K562 (cell line): Measurements from ENCODE around the gene RALA. TPM values are rescaled to one million over a fixed set of nuclear protein-coding genes. Genes with fewer than 3 reads are reported as not detected.

Source experiments
- ATAC-seq: fragments of 200-7000 bp; cut with Tn5 transposase; 3 replicates; pipeline ENCODE4 v1.9.1; 2020; ENCODE audit warnings: moderate library complexity
- BruUV-seq: library from RNA; stranded (reverse); fragments of 400-500 nt; replicated peaks from 2 replicates; lab custom pipeline; 2021; lab: Mats Ljungman, UMichigan
- CTCF ChIA-PET: fragments of 300-600 bp; formaldehyde crosslinking; extraction: SDS; loops from one replicate; lab custom pipeline; 2021; ENCODE audit warnings: low intra/inter-chr PET ratio; lab: Yijun Ruan, JAX
- POLR2A ChIA-PET: fragments of 300-600, 350-650 bp; sonication (Branson Sonifier 250); formaldehyde crosslinking; extraction: SDS; loops from one replicate; lab custom pipeline; 2021; ENCODE audit warnings: antibody characterized with exemption, inconsistent platforms; lab: Yijun Ruan, JAX
- DNase-seq, 4 experiments: peaks; one replicate each; pipeline versions ENCODE4 v3.0.0 to v3.0.0-alpha.2; 2011 to 2018; ENCODE audit warnings: low spot score in 3 of 4, mixed read lengths in 3 of 4; ENCODE audit errors: extremely low read depth in 1 of 4
- FAIRE-seq: peaks from 2 replicates; lab custom pipeline; 2011; peaks lifted over from hg19 to GRCh38; lab: Jason Lieb, UNC
- H2AFZ ChIP-seq: 2 replicates; pipeline ENCODE4 v1.6.0; 2011; ENCODE audit warnings: low read depth, low read length, control low read depth, inconsistent platforms
- H3K27ac ChIP-seq: fragments of 200-600 bp; 3 replicates; pipeline ENCODE4 v1.8.0; 2011; ENCODE audit warnings: low read depth, mild to moderate bottlenecking, control low read depth, inconsistent platforms, low read length, moderate library complexity, mixed read lengths; ENCODE audit errors: extremely low read depth
- H3K27me3 ChIP-seq, 2 experiments: fragments of 300-600 bp in 1 of 2; 2 replicates in 1 of 2; 3 replicates in 1 of 2; pipeline versions ENCODE4 v1.6.0 to v1.8.0; 2011; ENCODE audit warnings: inconsistent platforms in 2 of 2, low read length in 2 of 2, mild to moderate bottlenecking in 1 of 2, mixed read lengths in 1 of 2, moderate library complexity in 1 of 2; ENCODE audit not compliant: control insufficient read depth in 2 of 2, insufficient read depth in 2 of 2
- H3K36me3 ChIP-seq: fragments of 300-600 bp; 3 replicates; pipeline ENCODE4 v1.8.0; 2011; ENCODE audit warnings: mild to moderate bottlenecking, low read length, inconsistent platforms; ENCODE audit not compliant: control insufficient read depth, insufficient read depth
- H3K4me1 ChIP-seq, 2 experiments: fragments of 200-600 bp in 1 of 2; replicated peaks in 1 of 2; 2 replicates in 1 of 2; 3 replicates in 1 of 2; pipeline versions ENCODE4 v1.5.1 to v1.8.0; 2011; ENCODE audit warnings: inconsistent platforms in 2 of 2, low read length in 2 of 2, mild to moderate bottlenecking in 1 of 2, mixed read lengths in 1 of 2, moderate library complexity in 1 of 2; ENCODE audit not compliant: control insufficient read depth in 2 of 2, insufficient read depth in 2 of 2
- H3K4me2 ChIP-seq: 2 replicates; pipeline ENCODE4 v1.6.1; 2011; ENCODE audit warnings: low read length, control low read depth, inconsistent platforms, mixed read lengths; ENCODE audit not compliant: insufficient read depth
- H3K4me3 ChIP-seq: fragments of 200-600 bp; sonication (generic), shearing (Covaris generic); 2 replicates; pipeline ENCODE4 v1.5.1; 2016; ENCODE audit warnings: control low read depth, inconsistent platforms
- H3K79me2 ChIP-seq: fragments of 200-600 bp; 3 replicates; pipeline ENCODE4 v1.8.0; 2011; ENCODE audit warnings: low read length, inconsistent platforms; ENCODE audit not compliant: control insufficient read depth, insufficient read depth
- H3K9ac ChIP-seq, 2 experiments: 2 replicates each; pipeline versions ENCODE4 v1.6.0 to v1.6.1; 2011; ENCODE audit warnings: low read depth in 2 of 2, low read length in 2 of 2, control low read depth in 1 of 2, inconsistent platforms in 1 of 2, mild to moderate bottlenecking in 1 of 2, mixed read lengths in 1 of 2; ENCODE audit not compliant: insufficient read depth in 1 of 2
- H3K9me1 ChIP-seq: one replicate; pipeline ENCODE4 v1.6.0; 2011; ENCODE audit warnings: inconsistent platforms, mild to moderate bottlenecking, low read length, moderate library complexity; ENCODE audit not compliant: control insufficient read depth, insufficient read depth
- H3K9me3 ChIP-seq: replicated peaks from 2 replicates; pipeline ENCODE4 v1.5.1; 2011; ENCODE audit warnings: low read depth, low read length, inconsistent platforms; ENCODE audit not compliant: control insufficient read depth, insufficient read depth
- H4K20me1 ChIP-seq: replicated peaks from 2 replicates; pipeline ENCODE4 v1.6.1; 2011; ENCODE audit warnings: low read length, inconsistent platforms, mixed read lengths; ENCODE audit not compliant: control insufficient read depth, insufficient read depth
- CHCHD3 ChIP-seq: fragments of 250-450 bp; sonication (Bioruptor Pico); IDR thresholded peaks from 2 replicates; pipeline ENCODE4 v2.1.2; 2022; ENCODE audit warnings: mild to moderate bottlenecking
- FIP1L1 ChIP-seq: fragments of 200-400 bp; formaldehyde crosslinking; IDR thresholded peaks from 2 replicates; pipeline ENCODE4 v1.6.1; 2018; ENCODE audit warnings: mild to moderate bottlenecking, low read depth, low read length; ENCODE audit not compliant: poor library complexity, severe bottlenecking
- KLF6 ChIP-seq: fragments of 250-450 bp; sonication (Bioruptor Pico); IDR thresholded peaks from 2 replicates; pipeline ENCODE4 v1.4.0; 2020; ENCODE audit warnings: mild to moderate bottlenecking, moderate library complexity, borderline replicate concordance
- MBD2 ChIP-seq: sonication (generic); IDR thresholded peaks from 2 replicates; pipeline ENCODE4 v1.6.1; 2016; ENCODE audit warnings: low read depth, borderline replicate concordance
- SOX6 ChIP-seq: fragments of 450-650 bp; IDR thresholded peaks from 2 replicates; pipeline ENCODE4 v1.6.1; 2014; ENCODE audit warnings: mild to moderate bottlenecking
- USF2 ChIP-seq: sonication (generic); formaldehyde crosslinking; IDR thresholded peaks from 2 replicates; pipeline ENCODE4 v1.5.0; 2020; ENCODE audit warnings: missing genetic modification reagents
- WGBS: fragments of 100-300 bp; shearing (Covaris generic); methylation state at CpG from one replicate; pipeline ENCODE4 v1.1.6; 2016; ENCODE audit warnings: low coverage, mixed read lengths; ENCODE audit not compliant: insufficient coverage; ENCODE audit errors: missing lambda C conversion rate; 5-methylcytosine and 5-hydroxymethylcytosine counted together
- in situ Hi-C: fragments of 300-500 bp; cut with MboI; formaldehyde crosslinking; loops from 4 replicates; pipeline ENCODE4 v1.15.0; 2018; ENCODE audit warnings: inconsistent platforms, mixed read lengths
- intact Hi-C: fragments of 100-400 bp; cut with micrococcal nuclease; formaldehyde crosslinking; loops from 2 replicates; pipeline ENCODE4 v1.14.2; 2022
- polyA plus RNA-seq, 8 experiments: library from polyadenylated mRNA; depleted of rRNA in 4 of 8; stranded (reverse) in 5 of 8; unstranded in 3 of 8; fragments of >200 nt; fragmentation: Nextera tagmentation in 2 of 8; fragmentation: Illumina TruSeq in 1 of 8; extraction: Ambion mirVana in 2 of 8; extraction: Trizol in 1 of 8; gene quantifications; 2 replicates each; pipeline versions ENCODE4 v1.2.1 to v1.2.3, GENCODE V29; 2011 to 2014; ENCODE audit warnings: inconsistent platforms in 1 of 8, missing spikeins in 1 of 8
- total RNA-seq, 7 experiments: library from RNA; depleted of rRNA in 6 of 7; stranded (reverse); fragments of >200 nt in 6 of 7; fragmentation: Illumina TruSeq in 2 of 7; extraction: Trizol in 2 of 7; gene quantifications; 2 replicates each; pipeline versions ENCODE4 v1.2.1 to v1.2.3, GENCODE V29; 2011 to 2021; ENCODE audit warnings: low replicate concordance in 1 of 7

RALA gene
- total and polyA plus RNA-seq, 9 of the 15 experiments (the other 6 are each of a cell fraction or from before 2014, with no cell fraction given) = 7.2 to 28.0 (median 25.7) TPM

GRCh38 chr7:39670934-39671333 lies 47.6 kb downstream of the RALA start:
- Histone ChIP-seq H3K27me3 (no peaks in the 10 kb centered on the region), H2AFZ (no peak overlapping the region), H3K9me3 (no peaks in the 10 kb centered on the region), H3K9me1 (no peaks in the 10 kb centered on the region), H3K36me3 (no peaks in the 10 kb centered on the region), H3K4me1 (no peaks in the 10 kb centered on the region), H3K79me2 (0 out of 3 replicates have a peak, but pooled peaks cover 5% of the 10 kb centered on the region), H3K4me3 (no peak overlapping the region), H3K4me2 (no peak overlapping the region), H4K20me1 (no peaks in the 10 kb centered on the region), H3K9ac (no peak overlapping the region), H3K27ac (no peak overlapping the region)
- POLR2A ChIA-PET = interaction anchor here (1.1 kb wide), 1 partner anchor 8 kb away, joined by 4 read pairs; no protein-coding TSS in a partner anchor
- TF ChIP-seq SOX6 (no peak), CHCHD3 (CRISPR knock-in tag) (no peak), KLF6 (no peak), USF2 (CRISPR knock-in tag) (no peak), FIP1L1 (no peak), MBD2 (no peak)
- BruUV-seq = no TSS peak
- CTCF ChIA-PET = no interaction called here
- intact Hi-C loops = no loop called here
- DNase-seq (no peak), FAIRE-seq (no peak), ATAC-seq (no peak)
- WGBS = 50% methylated on average over 1 of the region's 1 CpG
- in situ Hi-C loops = no loop called here
